MG63 (cell line): ENCODE data around the gene KRT27. TPM values are rescaled to one million over a fixed set of nuclear protein-coding genes. Genes with fewer than 3 reads are reported as not detected.
"Not testable (repeated sequence)": the region's sequence is repeated elsewhere in the genome, so short reads cannot be mapped to it uniquely, and the experiment has no call there.

Source experiments
- DNase-seq: peaks from one replicate; pipeline ENCODE4 v3.0.0-alpha.2; 2020
- H3K27me3 ChIP-seq: fragments of 250-450 bp; sonication (Bioruptor Pico); 2 replicates; pipeline ENCODE4 v1.5.1; 2020; ENCODE audit warnings: mild to moderate bottlenecking, moderate library complexity
- H3K36me3 ChIP-seq: fragments of 250-450 bp; sonication (Bioruptor Pico); 2 replicates; pipeline ENCODE4 v1.5.1; 2020; ENCODE audit warnings: mild to moderate bottlenecking, moderate library complexity
- H3K4me3 ChIP-seq: fragments of 250-450 bp; sonication (Bioruptor Pico); 2 replicates; pipeline ENCODE4 v1.5.1; 2020; ENCODE audit warnings: mild to moderate bottlenecking, moderate library complexity
- H3K9me3 ChIP-seq: fragments of 250-450 bp; sonication (Bioruptor Pico); 2 replicates; pipeline ENCODE4 v1.5.1; 2020; ENCODE audit warnings: mild to moderate bottlenecking, moderate library complexity
- total RNA-seq: library from RNA; depleted of rRNA; stranded (reverse); fragments of >200 nt; shearing (Covaris generic); gene quantifications from 2 replicates; pipeline ENCODE4 v1.2.3, GENCODE V29; 2014; ENCODE audit warnings: low replicate concordance

The KRT27 gene
- total RNA-seq, 1 experiment from 2014 or later = not detected

DNA sequence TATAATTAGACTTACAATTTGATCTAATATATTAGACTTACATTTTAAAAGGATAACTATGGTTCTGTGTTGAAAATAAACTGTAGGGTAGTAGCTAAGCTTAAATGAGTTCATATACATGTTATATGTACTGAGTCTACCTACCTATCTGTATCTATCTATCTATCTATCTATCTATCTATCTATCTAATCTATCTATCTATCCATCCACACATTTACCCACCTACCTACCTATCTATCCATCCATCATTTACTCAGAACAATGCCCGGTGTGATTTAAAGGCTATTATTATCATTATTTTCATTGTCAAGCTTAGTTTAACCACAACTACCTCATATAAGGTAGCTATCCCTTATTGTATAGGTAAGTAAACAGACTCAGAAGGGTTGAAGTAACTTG lies 33.0 kb upstream of the KRT27 start:
- no peaks in the 10 kb centered on the region for H3K27me3 ChIP-seq
- no peaks in the 10 kb centered on the region for H3K9me3 ChIP-seq
- peaks cover 16% of the 10 kb centered on the region for H3K36me3 ChIP-seq
- DNase-seq = no peak
- no peak overlapping the region for H3K4me3 ChIP-seq

DNA sequence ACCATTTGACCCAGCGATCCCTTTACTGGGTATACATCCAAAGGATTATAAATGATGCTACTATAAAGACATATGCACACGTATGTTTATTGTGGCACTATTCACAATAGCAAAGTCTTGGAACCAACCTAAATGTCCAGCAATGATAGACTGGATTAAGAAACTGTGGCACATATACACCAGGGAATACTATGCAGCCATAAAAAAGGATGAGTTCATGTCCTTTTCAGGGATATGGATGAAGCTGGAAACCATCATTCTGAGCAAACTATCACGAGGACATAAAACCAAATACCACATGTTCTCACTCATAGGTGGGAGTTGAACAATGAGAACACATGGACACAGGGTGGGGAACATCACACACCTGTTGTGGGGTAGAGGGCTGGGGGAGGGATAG lies 32.3 kb upstream of the KRT27 start:
- H3K27me3 ChIP-seq, H3K9me3 ChIP-seq, H3K4me3 ChIP-seq, DNase-seq: not testable (repeated sequence)
- peaks cover 16% of the 10 kb centered on the region for H3K36me3 ChIP-seq

DNA sequence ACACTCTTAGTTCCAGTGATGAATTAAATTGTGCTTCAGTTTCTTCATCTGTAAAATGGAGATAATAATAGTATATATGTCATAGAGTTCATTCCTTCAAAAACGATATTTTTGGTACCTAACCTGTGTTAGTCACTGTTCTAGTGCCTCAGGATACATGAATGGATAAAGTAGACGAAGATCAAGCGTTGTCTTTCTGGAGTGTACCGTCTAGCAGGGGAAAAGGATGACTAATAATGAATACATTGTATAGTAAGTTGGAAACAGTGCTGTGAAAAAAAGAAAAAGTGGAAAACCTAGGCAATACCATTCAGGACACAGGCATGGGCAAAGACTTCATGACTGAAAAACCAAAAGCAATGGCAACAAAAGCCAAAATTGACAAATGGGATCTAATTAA lies 31.5 kb upstream of the KRT27 start:
- H3K27me3 ChIP-seq = no peaks in the 10 kb centered on the region
- no peak for DNase-seq
- H3K36me3 ChIP-seq = peaks cover 16% of the 10 kb centered on the region
- H3K9me3 ChIP-seq = no peaks in the 10 kb centered on the region
- H3K4me3 ChIP-seq = no peak overlapping the region

DNA sequence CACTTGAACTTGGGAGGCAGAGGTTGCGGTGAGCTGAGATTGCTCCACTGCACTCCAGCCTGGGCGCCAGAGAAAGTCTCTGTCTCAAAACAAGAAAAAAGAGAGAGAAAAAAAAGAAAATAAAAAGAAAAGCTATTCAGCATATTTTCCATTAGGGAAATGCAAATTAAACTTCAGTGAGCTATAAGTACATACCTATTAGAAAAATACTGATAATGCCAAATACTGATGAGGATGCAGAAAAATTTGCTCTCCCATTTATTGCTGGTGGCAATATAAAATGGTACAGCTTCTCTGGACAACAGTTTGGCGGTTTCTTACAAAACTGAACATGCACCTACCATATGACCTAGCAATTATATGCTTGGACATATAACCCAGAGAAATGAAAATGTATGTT lies 30.3 kb upstream of the KRT27 start:
- Histone ChIP-seq H3K36me3 (peaks cover 10% of the 10 kb centered on the region), H3K9me3 (no peaks in the 10 kb centered on the region), H3K27me3 (no peaks in the 10 kb centered on the region), H3K4me3 (no peak overlapping the region)
- DNase-seq = no peak

DNA sequence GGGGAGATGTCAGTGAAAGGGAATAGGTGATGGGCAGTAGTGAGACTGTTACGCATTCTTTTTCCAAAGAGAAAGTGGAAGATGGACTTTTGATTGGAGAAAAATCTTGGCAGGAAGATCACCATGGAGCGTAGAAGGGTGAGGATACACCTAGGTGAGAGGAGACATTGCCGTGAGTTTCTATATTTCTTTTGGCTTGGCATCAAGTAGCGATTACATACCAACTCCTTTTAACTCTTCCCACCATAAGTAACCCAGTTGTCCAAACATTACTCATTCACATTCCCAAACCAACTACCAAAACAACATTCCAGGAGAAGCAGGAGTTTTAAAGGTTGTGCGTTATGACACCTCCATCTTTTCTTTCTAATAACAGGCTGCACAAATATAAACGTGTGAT lies 28.1 kb upstream of the KRT27 start:
- H3K27me3 ChIP-seq = no peaks in the 10 kb centered on the region
- no peak for DNase-seq
- H3K36me3 ChIP-seq = no peaks in the 10 kb centered on the region
- no peak overlapping the region for H3K4me3 ChIP-seq
- no peaks in the 10 kb centered on the region for H3K9me3 ChIP-seq

DNA sequence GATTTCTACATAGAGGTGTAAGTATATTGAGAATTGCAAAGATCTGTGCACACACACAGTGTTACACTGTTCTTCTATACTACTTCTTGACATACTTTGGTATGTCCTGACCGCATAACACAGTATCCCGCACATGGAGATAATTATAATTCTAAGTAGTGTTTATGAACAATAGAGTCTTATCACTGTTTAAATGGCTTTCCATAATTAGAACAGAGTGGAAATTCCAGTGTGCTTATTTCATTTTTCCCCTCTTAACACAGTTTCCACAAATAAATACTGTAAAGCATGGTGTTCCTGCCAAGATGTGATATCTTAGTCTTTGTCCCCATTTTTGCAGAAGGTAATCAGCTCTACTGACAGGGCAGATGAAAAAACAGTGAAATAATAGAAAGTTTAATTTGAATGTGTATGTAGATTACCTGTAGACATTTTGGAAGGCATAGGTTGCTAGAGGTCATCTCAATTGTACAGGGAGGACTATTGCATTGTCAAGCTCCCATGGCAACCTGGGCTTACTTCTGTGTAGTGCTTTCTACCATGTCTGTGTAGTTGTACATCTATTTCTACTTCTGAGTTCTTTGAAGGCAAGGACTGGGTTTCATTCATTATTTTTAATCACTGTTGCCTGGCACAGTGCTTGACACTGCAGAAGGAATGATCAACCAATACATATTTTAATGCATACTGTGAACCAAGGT lies 27.5 kb upstream of the KRT27 start:
- no peaks in the 10 kb centered on the region for H3K36me3 ChIP-seq
- no peak for DNase-seq
- H3K9me3 ChIP-seq = no peaks in the 10 kb centered on the region
- H3K4me3 ChIP-seq = no peak overlapping the region
- no peaks in the 10 kb centered on the region for H3K27me3 ChIP-seq

DNA sequence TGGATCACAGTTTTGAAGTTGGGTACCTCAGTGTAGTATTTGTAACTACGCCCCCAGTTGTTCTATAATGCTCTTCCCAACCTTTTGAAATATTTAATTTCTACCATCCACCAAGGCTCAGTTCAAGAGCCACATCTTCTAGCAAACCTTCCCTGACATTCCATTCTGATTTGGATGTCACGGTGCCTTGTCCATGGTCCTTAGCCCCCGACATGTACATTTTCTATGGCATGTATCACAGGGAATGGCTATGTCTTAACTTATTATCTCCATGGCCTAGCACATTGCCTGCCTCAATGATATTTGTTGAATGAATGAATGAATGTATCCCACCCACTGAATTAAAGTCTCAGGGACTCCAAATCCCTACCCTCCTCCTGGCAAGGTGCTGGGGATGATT lies 23.8 kb upstream of the KRT27 start:
- no peak for DNase-seq
- Histone ChIP-seq H3K9me3 (no peaks in the 10 kb centered on the region), H3K27me3 (no peaks in the 10 kb centered on the region), H3K4me3 (no peak overlapping the region), H3K36me3 (no peaks in the 10 kb centered on the region)

DNA sequence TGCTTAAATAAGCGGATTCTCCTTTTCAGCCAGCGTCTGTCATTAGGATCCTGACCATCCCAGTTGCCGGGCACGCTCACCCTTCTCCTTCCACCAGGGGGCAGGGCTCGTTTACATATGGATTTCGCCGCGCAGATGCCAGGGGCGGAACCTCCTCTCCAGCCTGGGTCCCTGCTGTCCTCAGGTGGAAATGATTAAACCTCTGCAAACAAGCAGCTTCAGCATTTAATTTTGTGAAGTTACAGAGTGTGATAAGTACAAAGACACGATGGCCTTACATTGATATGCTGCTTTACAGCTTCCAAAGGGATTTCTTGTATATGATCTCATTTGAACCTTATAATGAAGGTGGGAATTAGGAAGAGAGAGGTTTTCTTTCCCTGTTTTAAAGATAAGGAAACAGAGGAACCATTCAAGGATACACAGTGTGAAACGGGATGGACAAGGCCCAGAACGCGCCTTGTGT lies 21.3 kb upstream of the KRT27 start:
- Histone ChIP-seq H3K27me3 (no peaks in the 10 kb centered on the region), H3K4me3 (no peak overlapping the region), H3K9me3 (no peaks in the 10 kb centered on the region), H3K36me3 (no peaks in the 10 kb centered on the region)
- DNase-seq = peak; percentile 73

DNA sequence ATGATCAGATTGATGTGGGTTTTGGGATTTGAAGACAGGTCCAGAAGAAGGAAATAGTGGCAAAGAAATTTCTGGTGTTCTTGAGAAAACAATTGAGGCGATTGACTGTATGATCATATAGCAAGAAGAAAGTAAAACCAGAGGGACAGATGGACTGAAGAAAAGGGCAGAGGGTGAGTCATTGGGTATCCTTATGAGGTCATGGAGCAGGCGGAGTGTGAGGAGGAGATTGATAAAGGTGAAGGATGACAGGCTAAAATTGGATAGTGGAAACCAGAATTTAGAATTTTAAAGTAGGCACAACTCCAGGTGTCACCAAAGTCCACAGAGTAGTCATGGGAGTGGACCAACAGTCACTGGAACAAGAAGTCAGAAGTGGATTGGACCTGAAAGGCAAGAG lies 18.8 kb upstream of the KRT27 start:
- no peaks in the 10 kb centered on the region for H3K27me3 ChIP-seq
- no peaks in the 10 kb centered on the region for H3K36me3 ChIP-seq
- no peak overlapping the region for H3K4me3 ChIP-seq
- H3K9me3 ChIP-seq = no peaks in the 10 kb centered on the region
- no peak for DNase-seq

DNA sequence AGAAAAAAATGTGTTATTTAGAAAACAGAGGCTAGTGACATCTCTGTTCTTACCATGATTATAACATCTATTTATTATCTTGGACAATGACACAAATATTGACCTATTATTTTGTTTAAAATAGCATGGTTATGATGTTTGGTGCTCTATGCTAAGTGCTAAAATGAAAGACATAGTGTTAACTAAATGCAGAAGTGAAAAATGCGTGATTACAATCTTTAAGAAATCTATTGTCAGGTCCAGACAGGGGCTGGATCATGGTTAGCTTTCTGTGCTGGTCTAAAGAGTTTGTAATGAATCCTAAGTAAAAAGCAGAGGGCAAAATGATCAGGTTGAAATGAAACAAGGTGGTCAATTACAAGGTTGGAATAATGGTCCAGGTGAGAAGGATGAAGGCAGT lies 18.0 kb upstream of the KRT27 start:
- Histone ChIP-seq H3K4me3 (no peak overlapping the region), H3K36me3 (no peaks in the 10 kb centered on the region), H3K9me3 (no peaks in the 10 kb centered on the region), H3K27me3 (no peaks in the 10 kb centered on the region)
- no peak for DNase-seq

DNA sequence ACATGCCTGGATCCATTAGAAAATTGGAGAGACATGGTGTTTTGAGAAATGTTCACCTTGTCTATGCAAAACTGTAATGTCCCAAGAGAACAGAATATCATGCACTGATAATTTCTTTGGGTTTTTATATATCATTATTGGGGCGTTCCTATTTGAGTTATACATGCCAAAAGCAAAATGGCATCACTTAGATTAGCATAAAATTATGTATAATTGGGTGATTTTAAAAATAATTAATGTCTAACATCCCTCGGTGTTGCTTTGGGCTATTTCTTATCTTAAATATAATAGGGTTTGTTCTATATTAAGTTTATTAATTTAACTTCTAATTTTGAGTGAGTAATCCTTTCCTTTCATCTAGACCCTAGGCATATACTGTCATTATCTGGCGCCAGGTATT lies 17.5 kb upstream of the KRT27 start, which contains the start of gene KRT28:
Gene KRT28 (minus strand): TSS at position 101 of the 400 bp plus-strand sequence. CDS start 66 bp downstream, at position 35.
- Histone ChIP-seq H3K27me3 (no peaks in the 10 kb centered on the region), H3K4me3 (no peak within 1 kb of the TSS), H3K36me3 (no peaks in the 10 kb centered on the region), H3K9me3 (no peaks in the 10 kb centered on the region)
- DNase-seq = no peak

DNA sequence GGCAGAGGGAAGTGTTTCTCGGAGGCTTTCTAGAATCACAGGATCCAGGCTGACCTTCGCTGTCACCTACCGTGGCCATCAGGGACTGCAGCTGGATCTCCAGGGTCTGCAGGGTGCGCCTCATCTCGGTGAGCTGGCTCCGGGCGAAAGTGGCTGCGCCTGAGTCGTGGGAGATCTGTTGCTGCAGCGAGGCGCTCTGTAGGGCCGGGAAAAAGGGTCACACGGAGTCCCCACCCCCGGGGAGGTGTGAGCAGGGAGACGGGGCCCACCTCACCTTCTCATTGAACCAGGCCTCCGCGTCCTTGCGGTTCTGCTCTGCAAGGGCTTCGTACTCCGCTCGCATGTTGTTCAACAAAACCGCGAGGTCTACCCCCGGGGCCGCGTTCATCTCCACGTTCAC lies 14.5 kb upstream of the KRT27 start:
- Histone ChIP-seq H3K9me3 (no peaks in the 10 kb centered on the region), H3K36me3 (no peaks in the 10 kb centered on the region), H3K4me3 (no peak overlapping the region), H3K27me3 (no peaks in the 10 kb centered on the region; the same call in 1 of the 2 replicates)
- DNase-seq = no peak

DNA sequence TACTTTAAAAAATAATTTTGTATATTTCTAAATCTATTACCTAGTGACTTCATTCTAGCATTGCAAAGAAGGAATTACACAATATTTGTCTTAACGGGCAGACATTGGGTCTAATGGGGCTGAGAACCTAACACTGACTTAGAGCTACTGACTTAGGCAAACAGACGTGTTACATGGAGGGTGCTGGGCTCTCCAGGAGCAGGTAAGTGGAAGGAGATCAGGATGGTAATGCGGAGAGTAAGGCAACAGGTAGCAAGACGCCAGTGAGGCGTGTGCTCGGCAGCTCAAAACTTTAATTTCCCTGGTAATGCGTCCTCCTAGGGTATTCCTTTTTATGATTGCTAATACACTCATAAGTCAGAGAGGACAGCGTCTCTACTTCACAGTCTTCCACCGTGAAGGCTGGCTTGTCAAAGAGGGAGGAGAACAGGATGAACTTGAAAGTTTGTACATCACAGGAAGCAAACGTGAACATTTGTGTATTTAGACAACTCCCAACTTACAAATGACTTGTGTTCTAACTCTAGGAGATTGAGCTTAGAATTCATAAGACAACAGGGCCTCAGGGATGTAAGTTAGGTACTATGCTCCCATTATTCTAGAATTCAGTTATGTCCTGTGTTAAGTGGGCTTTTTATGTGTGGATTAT lies 12.8 kb upstream of the KRT27 start:
- no peaks in the 10 kb centered on the region for H3K36me3 ChIP-seq
- DNase-seq = no peak
- H3K27me3 ChIP-seq = no peaks in the 10 kb centered on the region; the same call in 1 of the 2 replicates
- no peak overlapping the region for H3K4me3 ChIP-seq
- no peaks in the 10 kb centered on the region for H3K9me3 ChIP-seq

DNA sequence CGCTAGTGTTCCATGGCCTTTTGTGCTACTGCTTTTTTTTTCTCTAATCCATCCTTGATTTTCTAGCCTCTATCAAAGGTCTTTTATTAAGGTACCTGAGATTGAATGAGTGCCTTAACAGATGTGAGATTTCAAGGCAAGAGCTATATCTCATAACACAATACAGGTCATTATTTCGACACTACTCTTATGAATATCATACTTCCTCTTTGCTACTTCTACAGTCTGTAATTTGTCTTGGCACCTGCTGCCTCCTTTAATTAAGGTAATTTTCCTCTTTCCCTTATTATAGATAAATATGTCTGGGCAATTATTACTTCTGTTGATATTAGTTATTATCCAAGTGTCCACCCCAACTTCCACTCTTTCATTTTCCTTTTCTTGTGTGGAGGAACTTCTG lies 12.1 kb upstream of the KRT27 start:
- Histone ChIP-seq H3K4me3 (no peak overlapping the region), H3K36me3 (no peaks in the 10 kb centered on the region), H3K9me3 (no peaks in the 10 kb centered on the region), H3K27me3 (no peaks in the 10 kb centered on the region; the same call in 1 of the 2 replicates)
- no peak for DNase-seq

DNA sequence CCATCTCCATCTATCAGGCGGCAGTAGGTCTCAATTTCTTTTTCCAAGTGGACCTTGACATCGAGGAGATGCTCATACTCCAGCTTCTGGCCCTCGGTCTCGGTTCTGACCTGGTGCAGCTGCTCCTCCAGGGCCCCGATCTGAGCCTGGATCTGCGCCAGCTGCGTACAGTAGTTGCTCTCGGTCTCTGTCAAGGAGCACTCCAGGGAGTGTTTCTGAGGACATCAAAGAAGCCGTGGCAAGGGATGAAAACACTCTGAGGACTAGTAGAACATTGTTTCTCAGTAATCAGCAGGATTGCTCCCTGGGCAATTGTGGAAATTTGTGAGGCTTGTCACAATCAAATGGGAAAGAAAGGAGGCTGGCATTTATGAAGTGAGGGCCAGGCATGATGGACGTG lies 11.5 kb upstream of the KRT27 start:
- no peak for DNase-seq
- Histone ChIP-seq H3K4me3 (no peak overlapping the region), H3K9me3 (no peaks in the 10 kb centered on the region), H3K27me3 (no peaks in the 10 kb centered on the region; the same call in 1 of the 2 replicates), H3K36me3 (no peaks in the 10 kb centered on the region)

DNA sequence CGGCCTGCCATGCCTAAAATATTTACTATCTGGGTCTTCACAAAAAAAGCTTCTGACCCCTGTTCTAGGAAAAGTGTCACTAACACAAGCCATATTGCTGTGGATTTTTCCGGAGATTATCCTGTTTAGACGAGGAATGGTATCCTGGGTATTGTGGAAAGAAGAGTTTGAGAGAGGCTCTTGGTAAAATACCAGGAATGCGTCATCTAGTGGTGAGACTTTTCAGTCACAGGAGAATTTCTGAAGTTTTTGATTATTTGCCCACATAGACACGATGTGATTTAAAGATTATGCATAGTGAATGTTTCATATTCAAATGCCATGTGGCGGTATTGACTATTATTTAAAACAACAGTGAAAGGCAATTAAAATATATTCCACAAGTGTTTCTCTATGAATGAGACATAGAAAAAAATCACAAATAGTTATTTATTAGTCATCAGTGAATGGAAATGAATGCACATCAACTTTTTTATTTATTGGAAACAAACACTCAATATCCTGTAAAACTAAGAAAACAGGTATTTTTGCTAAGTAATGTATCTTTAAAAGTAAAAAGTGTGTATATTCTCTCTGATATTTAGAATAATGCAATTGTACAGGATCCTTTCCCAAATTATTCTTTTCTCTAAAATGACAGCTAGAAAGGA lies 9.6 kb upstream of the KRT27 start:
- Histone ChIP-seq H3K4me3 (no peak overlapping the region), H3K27me3 (no peaks in the 10 kb centered on the region; the same call in 1 of the 2 replicates)
- no peak for DNase-seq

DNA sequence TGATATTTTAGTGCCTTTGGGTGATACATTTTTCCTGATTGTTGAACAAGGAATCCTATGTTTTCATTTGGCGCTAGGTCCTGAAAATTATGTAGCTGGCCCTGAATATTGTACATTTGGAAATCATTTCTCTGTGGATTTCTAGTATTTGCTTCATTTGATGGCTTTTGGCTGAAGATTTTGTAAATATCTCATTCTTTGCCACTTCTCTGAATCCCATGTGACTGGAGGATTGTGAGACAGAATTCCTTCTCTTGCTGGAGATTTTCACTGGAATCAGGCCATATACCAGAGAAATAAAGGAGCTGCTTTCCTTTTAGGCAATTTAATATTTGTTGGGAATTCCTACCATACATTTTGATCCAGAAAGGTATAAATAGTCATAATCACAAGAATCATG lies 8.8 kb upstream of the KRT27 start:
- H3K4me3 ChIP-seq = no peak overlapping the region
- H3K36me3 ChIP-seq = no peaks in the 10 kb centered on the region
- H3K27me3 ChIP-seq = no peaks in the 10 kb centered on the region; the same call in 1 of the 2 replicates
- no peak for DNase-seq
- no peaks in the 10 kb centered on the region for H3K9me3 ChIP-seq

More for the DNA sequence above, 9.6 kb upstream of the KRT27 start:
- Histone ChIP-seq H3K9me3 (no peaks in the 10 kb centered on the region), H3K36me3 (no peaks in the 10 kb centered on the region)
